ENCODE measurements around the gene MARK4.
"Not testable (repeated sequence)": the region's sequence is repeated elsewhere in the genome, so short reads cannot be mapped to it uniquely, and the experiment has no call there.

The MARK4 gene

GRCh38 chr19:45243144-45243732, 7.8 kb upstream of the MARK4 start:
- no peak for DNase-seq (ENCODE audit: low read depth in 3 of 3)

- no peak for DNase-seq (ENCODE audit: low read depth in 3 of 3)
Observed at GRCh38 chr19:45244133-45244794, 6.8 kb upstream of the MARK4 start.

DNA sequence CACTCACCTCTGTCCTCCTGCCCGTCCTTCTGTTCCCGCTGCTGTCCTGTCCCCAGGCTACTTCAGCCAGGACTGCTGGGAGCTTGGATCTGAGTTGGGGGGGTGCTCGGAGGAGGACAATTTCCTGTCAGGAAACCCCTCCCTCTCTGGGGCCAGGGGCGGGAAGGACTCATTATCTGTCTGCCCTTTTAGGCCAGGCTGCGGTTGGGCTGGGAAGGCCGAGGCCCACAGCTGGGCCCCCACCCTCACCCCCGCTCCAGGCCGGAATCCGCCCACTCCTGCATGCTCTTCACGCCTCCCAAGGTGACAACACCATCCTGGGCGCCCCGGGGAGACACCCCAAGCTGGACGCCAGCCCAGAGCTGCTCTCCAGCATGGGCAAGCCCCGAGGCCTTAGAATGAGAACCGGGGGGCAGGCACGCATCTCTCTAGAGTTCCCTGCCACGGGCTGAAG, 5.7 kb upstream of the MARK4 start, which contains the start of gene EXOC3L2:
TSS of gene EXOC3L2 (minus strand) at position 74 of the 454 bp plus-strand sequence. CDS start 6,362 bp downstream, outside the sequence.
- DNase-seq (ENCODE audit: low read depth in 3 of 3) = no peak

- no peak for DNase-seq (ENCODE audit: low read depth in 3 of 3)
Observed at GRCh38 chr19:45245826-45246225, 5.2 kb upstream of the MARK4 start.

DNA sequence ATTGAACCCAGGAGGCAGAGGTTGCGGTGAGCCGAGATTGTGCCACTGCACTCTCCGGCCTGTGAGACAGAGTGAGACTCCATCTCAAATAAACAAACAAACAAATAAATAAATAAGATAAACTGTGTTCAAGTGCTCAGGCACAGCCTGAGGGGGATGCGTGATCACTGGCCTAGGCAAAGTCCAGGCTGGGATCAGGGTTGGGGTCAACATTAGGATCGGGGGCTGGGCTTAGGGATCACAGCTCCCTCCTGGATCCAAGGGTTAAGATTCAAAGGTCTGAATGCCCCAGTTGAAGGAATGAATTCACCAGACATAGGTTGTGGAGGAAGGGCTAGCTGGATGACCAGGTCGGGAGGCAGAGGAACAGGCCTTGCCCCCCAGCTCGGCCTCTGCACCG, 3.9 kb upstream of the MARK4 start:
- no peak for DNase-seq (ENCODE audit: low read depth in 3 of 3)

DNA sequence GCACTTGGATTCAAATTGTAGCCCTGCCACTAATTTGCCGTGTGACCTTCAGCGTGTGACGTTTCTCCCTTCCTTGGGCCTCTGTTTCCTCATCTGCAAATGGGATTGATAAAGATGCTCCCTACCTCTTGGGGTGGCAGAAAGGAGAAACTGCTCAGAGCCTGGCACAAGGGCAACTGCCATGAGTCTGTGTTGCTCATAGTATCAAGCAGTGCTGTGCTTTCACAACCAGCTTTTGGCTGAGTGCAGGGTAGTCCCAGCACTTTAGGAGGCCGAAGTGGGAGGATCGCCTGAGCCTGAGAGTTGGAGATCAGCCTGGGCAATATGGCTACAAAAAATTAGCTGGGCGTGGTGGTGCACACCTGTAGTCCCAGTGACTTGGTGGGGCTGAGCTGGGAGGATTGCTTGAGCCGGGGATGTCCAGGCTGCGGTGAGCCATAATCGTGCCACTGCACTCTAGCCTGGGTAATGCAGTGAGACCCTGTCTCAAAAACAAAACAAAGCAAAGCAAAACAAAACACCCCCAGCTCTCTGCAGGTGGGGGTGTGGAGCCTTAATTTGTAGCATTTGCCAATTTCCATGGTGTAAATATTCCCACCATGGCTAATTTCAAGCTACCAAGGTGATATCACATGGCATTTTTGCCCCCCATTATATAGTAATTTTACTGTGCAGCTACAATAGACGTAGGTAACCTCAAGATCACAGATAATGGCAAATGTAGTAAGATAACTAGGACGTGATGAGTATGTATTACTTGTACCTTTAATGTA, 1.6 kb upstream of the MARK4 start:
- no peak for DNase-seq (ENCODE audit: low read depth in 3 of 3)

DNA sequence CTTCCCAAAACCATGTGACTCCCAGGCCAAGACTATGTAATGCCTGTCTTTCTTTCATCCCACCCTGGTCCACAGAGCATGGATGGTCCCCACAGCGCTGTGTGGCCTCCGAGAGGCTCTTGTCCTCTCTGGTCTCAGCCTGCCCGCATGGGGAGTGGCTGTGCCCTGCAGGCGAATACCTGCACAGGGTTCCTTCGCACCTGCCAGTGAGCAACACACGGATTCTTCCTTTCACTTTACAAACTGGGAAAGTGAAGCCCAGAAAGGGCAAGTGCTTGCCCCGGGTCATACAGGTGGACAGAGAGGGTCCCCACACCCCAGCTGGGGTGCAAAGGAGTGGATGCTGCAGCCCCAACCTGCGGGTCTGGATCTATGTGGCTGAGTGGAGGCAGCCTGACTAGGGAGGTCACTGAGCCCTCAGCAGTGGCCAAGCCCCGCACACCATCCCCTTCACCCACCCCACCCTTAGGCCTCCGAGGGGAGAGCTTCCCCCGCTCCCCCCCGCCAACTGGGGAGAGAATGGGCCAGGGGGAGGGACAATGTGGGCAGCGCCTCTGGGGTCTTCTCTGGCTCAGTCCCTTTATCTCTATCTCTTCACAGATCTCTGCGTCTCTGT, 747 bp upstream of the MARK4 start:
- no peak for DNase-seq (ENCODE audit: low read depth in 3 of 3)

- no peak for DNase-seq (ENCODE audit: low read depth in 3 of 3)
Observed at GRCh38 chr19:45251452-45252354, 632 bp downstream of the MARK4 start.

GRCh38 chr19:45253396-45254027, 2.4 kb downstream of the MARK4 start:
- no peak for DNase-seq (ENCODE audit: low read depth in 3 of 3)

- no peak for DNase-seq (ENCODE audit: low read depth in 3 of 3)
Observed at GRCh38 chr19:45254044-45254531, 3.0 kb downstream of the MARK4 start.

GRCh38 chr19:45255611-45256157, 4.6 kb downstream of the MARK4 start:
- DNase-seq (ENCODE audit: low read depth in 3 of 3) = no peak

- DNase-seq (ENCODE audit: low read depth in 3 of 3) = no peak
Observed at GRCh38 chr19:45256836-45257235, 5.8 kb downstream of the MARK4 start.

DNA sequence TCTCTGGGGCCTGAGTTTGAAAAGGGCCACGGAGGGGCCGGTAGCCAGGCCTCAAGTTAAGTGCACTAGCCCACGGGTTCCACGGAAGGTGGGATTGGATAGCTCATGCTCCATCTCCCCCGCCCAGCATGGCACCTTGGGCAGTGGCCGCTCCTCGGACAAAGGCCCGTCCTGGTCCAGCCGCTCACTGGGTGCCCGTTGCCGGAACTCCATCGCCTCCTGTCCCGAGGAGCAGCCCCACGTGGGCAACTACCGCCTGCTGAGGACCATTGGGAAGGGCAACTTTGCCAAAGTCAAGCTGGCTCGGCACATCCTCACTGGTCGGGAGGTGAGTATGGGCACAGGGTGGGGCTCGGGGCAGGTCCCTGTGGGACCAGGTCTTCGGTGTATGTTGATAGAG, 7.8 kb downstream of the MARK4 start:
- no peak for DNase-seq (ENCODE audit: low read depth in 3 of 3)

DNA sequence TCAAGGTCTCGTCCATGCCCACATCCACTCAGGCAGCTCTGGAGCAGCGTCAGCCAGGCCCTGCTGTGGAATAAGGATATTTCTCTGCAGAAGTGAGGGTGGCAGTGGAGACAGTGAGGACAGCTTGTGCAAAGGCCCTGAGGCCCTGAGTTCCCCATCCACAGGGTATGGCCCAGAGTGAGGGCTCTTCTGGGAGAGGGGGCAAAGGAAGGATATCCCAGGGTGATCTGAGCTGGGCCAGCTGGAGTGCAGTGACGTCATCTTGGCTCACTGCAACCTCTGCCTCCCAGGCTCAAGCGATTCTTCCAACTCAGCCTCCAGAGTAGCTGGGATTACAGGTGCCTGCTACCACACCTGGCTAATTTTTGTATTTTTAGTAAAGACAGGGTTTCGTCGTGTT, 11.5 kb downstream of the MARK4 start:
- DNase-seq (ENCODE audit: low read depth in 3 of 3) = no peak

GRCh38 chr19:45263013-45263412, 11.9 kb downstream of the MARK4 start:
- DNase-seq (ENCODE audit: low read depth in 3 of 3) = no peak

DNA sequence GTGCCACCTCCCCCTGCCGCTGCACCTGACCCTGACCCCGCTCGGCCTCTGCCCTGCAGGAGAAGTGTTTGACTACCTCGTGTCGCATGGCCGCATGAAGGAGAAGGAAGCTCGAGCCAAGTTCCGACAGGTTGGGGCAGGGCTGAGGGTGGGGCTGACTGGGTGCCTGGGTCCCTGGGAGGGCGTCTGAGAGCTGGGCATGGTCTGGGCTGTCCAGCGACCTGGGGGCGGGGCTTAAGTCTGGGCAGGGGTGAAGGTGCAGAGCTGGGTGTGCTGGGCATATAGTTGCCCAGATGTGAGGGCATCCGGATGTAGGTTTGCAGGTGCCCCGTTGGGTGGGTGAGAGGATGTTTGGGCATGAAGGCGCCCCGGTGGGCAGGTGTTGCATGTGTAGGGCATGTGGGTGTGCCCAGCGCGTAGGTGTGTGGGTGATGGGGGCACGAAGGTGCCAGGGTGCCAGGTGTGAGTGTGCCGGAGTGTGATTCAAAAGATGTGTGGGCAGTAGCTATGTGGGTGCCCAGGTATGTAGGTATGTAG, 13.8 kb downstream of the MARK4 start:
- no peak for DNase-seq (ENCODE audit: low read depth in 3 of 3)

- no peak for DNase-seq (ENCODE audit: low read depth in 3 of 3)
Observed at GRCh38 chr19:45265375-45265774, 14.3 kb downstream of the MARK4 start.

- DNase-seq (ENCODE audit: low read depth in 3 of 3) = no peak
Observed at GRCh38 chr19:45267296-45267695, 16.2 kb downstream of the MARK4 start.

- not testable (repeated sequence) for DNase-seq (ENCODE audit: low read depth in 3 of 3)
Observed at GRCh38 chr19:45269939-45270338, 18.9 kb downstream of the MARK4 start.

- no peak for DNase-seq (ENCODE audit: low read depth in 3 of 3)
Observed at GRCh38 chr19:45271098-45271734, 20.1 kb downstream of the MARK4 start.
